GM18505 (cell line): Measurements from ENCODE around the gene CHP1.
"Not testable (repeated sequence)": the region's sequence is repeated elsewhere in the genome, so short reads cannot be mapped to it uniquely, and the experiment has no call there.

Source experiments
- ATAC-seq: cut with Tn5 transposase; IDR thresholded peaks from one replicate; pipeline ENCODE4 v1.9.1; 2021; ENCODE audit not compliant: unreplicated experiment
- POLR2A ChIP-seq: IDR thresholded peaks from 4 replicates; pipeline ENCODE4 v1.6.1; 2011; ENCODE audit warnings: borderline replicate concordance; ENCODE audit not compliant: insufficient read depth, insufficient read length; ENCODE audit errors: extremely low read depth

CHP1 gene

DNA sequence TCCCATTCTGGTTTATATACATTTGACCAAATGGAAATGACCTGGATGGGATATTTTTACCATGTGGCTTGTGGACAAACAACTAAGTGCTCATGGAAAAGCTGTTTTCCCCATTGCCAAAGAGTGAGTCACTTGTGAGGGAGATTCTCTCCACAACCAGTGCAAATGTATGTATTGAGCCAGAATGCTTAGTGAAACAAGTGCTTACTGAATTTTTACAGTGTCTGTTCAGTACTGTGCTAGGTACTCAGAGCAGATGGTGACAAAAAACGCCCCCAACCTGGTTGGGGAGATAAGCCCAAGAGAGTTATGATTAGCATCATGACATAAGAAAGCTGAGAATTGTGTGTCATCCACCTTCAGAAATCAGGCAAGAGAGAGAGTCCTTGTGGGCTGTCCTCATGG is 2.3 kb downstream of the CHP1 start:
- ATAC-seq = no peak
- TF ChIP-seq POLR2A = no peak

GRCh38 chr15:41235228-41235627 is 4.2 kb downstream of the CHP1 start:
- ATAC-seq = not testable (repeated sequence)

DNA sequence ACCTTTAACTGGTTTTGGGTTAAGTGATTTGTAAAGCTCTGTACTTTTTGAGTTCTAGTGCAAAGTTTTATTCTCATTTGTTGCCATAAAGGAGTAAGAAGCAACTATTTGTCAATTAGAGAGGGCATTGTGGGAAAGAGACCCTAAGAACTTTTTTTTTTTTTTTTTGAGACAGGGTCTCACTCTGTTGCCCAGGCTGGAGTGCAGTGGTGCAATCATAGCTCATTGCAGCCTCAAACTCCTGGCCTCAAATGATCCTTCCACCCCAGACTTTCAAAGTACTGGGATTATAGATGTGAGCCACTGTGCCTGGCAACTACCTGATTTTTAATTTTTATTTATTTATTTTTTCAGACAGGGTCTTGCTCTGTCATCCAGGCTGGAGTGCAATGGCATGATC is 4.9 kb downstream of the CHP1 start:
- no peak for TF ChIP-seq POLR2A
- no peak for ATAC-seq

GRCh38 chr15:41238100-41238499 is 7.0 kb downstream of the CHP1 start:
- no peak for TF ChIP-seq POLR2A
- ATAC-seq = no peak

DNA sequence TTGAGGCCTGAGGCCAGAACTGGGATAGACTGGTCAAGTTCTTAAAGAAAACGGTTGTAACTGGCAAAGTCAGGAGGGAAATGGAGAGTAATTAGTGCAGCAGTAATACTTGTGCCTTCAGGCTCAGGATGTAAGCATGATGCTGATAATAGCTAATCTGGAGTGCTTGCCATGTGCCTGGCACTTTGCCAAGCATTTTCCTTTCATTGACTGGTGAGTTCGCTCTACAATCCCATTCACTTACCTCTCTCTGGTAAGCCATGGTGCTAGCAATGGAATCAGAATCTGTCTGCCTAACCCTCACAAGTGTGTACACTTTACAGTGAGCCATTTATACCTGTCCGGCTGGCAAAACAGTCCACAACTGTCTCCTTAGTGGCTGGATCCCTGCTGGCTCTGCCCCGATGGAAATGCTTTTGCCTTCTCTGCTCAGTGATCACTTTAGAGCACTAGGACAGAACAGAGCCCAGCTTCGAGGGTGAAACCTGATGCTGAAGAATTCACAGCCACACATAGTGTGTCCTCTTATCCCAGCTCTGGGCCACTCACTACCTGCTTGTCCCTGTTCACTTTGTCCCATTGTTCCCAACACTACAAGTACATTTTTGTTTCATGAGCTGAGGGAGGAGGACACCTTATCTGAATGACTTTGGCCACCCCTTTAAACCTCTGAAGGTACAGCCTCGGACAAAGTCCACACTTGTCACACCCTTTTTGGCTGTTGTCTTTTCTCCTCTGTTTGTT is 10.3 kb downstream of the CHP1 start:
- no peak for TF ChIP-seq POLR2A
- no peak for ATAC-seq

DNA sequence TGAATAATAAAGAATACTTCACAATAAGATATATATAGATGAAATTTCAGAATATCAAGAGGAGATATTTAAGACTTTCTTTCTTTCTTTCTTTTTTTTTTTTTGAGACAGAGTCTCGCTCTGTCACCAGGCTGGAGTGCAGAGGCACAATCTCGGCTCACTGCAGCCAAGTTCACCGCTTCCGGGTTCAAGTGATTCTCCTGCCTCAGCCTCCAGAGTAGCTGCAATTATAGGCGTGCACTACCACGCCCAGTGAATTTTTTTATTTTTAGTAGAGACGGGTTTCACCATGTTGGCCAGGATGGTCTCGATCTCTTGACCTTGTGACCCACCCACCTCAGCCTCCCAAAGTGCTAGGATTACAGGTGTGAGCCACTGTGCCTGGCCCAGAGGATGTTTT is 19.7 kb downstream of the CHP1 start:
- not testable (repeated sequence) for ATAC-seq

DNA sequence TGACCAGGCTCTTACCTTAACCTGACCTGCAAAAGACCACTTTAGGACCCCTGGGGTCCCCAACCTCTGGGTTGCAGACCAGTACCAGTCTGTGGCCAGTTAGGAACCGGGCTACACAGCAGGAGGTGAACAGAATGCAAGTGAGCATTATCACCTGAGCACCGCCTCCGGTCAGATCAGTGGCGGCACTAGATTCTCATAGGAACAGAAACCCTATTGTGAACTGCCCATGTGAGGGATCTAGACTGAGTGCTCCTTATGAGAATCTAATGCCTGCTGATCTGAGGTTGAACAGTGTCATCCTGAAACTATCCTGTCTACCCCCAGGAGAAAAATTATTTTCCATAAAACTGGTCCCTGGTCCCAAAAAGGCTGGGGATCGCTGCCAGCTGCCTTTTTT is 20.3 kb downstream of the CHP1 start:
- no peak for ATAC-seq
- no peak for TF ChIP-seq POLR2A

DNA sequence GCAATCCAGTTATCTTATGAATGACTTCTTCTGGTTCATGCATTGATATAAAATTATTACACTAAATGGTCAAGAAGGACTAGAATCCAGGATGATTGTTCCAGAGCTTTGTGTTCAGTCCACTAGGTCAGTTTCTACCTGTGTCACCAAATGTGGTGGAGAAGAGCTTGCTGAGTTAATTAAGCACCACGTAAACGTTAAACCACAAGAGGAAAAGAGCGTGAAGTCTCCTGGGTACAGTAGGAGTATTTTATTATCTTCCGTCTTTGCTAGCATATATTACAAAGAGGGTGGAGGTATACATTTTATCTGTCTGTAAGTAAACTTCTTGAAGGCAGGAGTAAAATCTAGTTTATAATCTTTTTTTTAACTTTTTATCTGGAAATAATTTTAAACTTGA is 23.5 kb downstream of the CHP1 start:
- no peak for TF ChIP-seq POLR2A
- no peak for ATAC-seq

DNA sequence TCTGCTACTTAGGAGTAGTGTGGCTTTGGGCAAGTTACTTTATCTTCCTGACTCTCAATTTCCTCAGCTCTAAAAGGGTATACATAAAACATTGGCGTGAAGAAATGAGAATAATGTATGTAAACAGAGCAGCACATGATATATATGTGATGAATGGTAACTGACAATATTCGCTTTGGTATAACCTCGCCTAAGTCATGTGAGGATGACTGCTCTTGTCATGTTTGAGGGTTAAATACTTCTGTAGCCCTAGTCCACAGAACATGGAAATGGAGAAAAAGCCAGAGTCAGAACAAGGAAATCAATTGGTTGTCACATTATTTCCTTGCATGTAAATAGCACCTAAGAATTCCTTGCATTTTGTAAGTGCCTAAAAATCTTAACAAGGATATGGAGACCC is 25.0 kb downstream of the CHP1 start:
- no peak for ATAC-seq
- TF ChIP-seq POLR2A = no peak

DNA sequence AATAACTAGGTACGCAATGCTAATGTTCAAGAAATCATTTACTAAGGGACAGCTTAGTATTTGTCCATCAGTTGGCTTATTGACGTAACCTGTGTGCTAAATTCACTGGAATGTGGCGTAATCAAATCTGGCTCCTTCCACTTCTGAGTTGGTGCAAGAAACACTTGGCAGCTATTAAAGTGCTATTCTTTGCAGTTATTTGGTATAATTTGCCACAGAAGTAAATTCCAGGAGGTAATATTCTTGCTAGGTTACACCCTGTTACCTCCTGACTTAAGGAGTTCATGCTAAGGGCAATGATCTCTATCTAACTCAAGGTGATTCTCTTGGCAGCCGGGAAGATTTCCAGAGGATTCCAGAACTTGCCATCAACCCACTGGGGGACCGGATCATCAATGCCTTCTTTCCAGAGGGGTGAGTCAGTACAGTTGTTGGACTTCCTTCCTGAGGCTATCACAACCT is 25.5 kb downstream of the CHP1 start:
- TF ChIP-seq POLR2A = no peak
- no peak for ATAC-seq

DNA sequence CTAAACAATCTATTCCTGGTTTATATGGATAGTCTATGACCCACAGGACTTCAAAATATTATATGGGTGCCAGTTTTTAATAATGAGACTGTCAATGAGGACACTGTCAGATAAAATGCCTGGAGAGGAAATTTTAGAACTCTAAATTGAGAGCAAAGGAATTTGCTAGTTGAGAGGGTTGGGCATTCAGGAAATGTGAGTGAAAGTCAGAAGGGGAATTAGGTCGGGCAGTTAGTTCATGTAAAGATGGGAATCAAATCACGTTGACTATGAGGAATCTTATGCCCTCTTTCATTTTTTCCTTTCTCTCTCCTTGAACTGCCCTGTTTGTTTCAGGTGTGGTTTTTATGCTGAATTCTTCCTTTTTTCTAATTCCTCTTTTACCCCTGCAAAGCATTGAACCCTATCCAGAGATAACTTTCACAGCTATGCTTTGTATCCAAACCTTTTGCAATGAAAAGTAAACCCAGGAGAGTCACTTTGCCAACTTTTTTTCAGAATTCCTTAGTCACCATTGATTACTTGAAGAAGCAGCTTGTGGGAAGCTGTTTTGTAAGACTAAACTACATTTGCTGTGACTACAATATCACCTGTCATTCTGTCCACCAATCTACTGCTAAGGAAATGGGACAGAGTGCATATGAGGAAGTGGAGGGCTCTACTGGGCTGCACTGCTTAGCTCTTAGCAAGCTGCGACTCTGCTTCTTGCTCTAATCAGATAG is 27.8 kb downstream of the CHP1 start:
- TF ChIP-seq POLR2A = no peak
- no peak for ATAC-seq

DNA sequence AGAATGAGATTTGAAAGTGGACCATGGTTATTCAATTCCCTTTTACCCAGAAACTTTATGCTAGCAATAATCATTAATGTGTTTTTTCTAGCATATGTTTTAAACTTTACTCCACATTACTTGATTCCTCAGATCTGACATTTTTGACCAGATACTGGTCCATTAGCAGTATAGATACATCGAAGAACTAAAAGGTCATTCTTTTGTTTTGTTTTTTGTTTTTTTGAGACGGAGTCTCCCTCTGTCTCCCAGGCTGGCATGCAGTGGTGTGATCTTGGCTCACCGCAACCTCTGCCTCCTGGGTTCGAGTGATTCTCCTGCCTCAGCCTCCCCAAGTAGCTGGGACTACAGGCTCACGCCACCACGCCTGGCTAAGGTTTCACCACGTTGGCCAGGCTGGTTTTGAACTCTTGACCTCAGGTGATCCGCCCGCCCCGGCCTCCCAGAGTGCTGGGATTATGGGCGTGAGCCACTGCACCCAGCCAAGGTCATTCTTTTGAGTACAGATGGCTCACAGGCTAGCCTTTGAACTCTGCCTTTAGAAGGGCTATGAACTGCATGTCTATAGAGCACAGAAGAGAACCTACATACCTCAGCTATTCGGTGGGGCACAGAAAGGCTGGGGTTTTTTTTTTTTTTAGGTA is 28.6 kb downstream of the CHP1 start:
- no peak for ATAC-seq
- no peak for TF ChIP-seq POLR2A

DNA sequence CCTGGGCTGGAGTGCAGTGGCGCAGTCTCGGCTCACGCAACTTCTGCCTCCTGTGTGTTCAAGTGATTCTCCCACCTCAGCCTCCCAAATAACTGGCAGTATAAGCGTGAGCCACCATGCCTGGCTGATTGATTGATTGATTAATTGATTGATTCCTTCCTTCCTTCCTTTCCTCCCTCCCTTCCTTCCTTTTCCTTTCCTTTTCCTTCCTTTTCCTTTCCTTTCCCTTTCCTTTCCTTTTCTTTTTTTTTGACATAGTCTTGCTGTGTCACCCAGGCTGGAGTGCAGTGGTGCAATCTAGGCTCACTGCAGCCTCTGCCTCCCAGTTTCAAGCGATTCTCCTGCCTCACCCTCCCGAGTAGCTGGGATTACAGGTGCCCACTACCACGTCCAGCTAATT is 29.9 kb downstream of the CHP1 start:
- ATAC-seq = not testable (repeated sequence)

- no peak for ATAC-seq
- no peak for TF ChIP-seq POLR2A
Measured at GRCh38 chr15:41262571-41262970, 31.5 kb downstream of the CHP1 start.
